Inferior parietal cortex (tissue), 1 donor: ENCODE results near the gene CPLX1.

Experiments used
- DNase-seq: peaks from one replicate; pipeline ENCODE4 v3.0.0-alpha.2; 2016; ENCODE audit errors: extremely low spot score

Gene CPLX1

DNA sequence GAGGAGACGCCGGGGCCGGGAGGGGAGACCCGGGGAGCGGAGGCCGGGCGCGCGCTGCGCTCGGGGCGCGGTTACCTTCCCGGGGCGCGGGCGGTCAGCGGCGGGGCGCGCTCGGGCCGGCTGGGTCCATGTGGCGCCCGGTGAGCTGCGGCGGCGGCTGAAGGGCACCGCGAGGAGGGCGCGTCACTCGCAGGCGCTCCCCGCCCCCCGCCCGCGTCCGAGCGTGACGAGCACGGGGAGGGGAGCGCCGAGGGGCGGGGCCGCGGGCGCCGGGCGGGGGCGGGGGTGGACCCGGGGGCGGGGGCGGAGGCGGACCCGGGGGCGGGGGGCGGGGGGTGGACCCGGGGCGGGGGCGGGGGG lies at the start of gene CPLX1:
TSS of gene CPLX1 (minus strand) at position 159 of the 360 bp plus-strand sequence. CDS start 1,607 bp downstream, outside the sequence.
- DNase-seq: no peak

DNA sequence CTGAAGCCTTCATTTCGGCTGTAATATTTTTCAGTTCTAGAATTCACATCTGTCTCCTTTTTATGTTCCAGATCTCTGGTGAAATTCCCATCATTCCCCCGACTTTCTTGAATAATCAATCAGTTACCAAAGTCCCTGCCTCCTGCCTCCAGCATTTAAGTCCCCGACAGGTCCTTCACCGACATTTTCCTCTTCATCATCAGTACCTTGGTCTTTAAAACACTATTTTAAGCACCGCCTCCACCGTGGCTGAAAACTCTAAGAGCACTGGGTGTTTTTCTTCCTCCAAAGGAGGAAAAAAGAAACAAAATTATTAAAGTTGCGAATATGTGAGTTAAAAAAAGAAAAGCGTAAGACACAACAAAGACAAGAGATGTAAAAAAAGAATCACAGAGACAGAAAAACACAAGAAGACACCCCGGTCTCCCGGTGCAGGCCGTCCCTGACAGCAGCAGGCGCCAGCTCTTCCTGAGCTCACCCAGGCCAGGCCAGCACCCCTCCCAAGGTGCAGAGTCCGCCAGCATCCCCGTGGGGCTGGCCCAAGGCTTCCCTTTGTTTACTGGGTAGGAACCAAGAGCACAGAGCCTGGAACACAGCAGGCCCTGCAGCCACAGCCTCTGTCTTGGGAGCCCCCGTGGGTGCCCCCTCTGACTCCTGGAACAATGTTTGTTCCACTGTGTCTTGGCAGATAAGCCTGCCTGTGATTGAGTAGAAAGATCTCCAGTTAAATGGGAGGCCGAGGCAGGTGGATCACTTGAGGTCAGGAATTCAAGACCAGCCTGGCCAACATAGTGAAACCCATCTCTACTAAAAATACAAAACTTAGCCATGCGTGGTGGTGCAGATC lies 49.3 kb upstream of the CPLX1 start:
- DNase-seq: peak; percentile 21

DNA sequence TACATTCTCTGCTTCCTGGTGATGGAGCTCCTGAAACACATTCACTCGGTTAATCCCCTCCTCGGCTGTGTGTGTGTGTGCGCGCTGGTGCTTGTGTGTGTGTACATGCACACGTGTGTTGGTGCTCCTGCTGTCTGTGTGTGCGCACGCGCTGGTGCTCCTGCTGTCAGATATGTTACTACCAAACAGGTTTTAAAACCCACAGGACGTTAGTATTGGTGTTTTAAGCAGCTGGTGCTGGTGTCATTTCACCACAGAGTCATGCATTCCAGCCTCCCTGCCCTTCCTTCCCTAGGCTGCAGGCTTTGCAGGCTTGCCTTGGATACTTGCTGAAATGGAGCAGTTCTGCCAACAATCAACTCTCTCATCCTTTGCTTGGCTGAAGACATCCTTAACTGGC lies 48.1 kb upstream of the CPLX1 start:
- DNase-seq: no peak

DNA sequence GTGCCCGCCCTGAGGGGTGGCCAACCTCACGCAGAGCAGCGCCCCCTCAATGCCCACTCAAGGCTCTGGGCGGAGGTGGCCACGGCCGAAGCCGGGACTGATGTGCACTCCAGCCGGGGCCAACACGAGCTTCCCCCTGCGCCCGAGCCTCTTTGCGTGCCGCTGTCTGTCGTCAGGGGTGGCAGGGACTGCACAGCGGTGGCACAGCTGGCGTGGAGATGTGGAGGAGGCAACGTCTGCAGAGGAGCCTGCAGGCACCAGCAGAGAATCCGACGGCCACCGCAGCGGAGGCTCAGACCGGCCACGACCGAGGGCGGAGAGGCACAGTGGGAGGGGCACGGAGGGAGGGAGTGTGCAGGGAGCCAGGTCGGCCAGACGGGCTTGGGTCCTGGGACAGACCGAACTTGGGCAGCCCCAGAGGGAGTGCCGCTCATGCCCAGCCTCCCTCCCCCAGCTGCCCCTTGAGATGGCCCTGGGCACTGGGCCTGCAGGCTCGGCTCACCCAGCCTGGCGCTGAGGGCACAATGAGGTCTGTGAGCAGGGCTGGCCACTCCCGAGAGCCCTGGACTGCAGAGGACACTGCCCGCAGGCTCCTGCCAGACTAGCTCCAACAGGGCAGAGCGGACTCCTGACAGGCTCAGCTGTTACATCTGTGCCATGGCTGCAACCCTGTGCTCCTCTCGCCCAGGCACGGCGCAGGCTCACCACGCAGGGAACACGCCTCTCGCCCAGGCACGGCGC lies 46.5 kb upstream of the CPLX1 start:
- no peak for DNase-seq

DNA sequence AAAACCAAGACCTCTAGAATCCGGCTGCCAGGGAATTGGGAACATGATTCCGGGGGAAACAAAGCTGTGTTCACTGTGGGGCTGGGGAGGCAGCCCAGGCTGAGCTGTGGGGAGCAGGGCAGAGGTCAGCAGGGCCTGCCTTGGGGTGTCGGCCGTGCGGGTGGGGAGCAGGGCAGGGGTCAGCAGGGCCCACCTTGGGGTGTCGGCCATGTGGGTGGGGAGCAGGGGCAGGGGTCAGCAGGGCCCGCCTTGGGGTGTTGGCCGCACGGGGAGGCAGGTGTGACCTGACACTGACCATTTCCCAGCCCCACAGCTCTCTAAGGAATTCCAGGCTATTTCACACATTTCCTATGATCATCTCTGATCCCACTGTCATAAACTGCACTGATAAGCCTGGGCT lies 45.6 kb upstream of the CPLX1 start:
- no peak for DNase-seq

DNA sequence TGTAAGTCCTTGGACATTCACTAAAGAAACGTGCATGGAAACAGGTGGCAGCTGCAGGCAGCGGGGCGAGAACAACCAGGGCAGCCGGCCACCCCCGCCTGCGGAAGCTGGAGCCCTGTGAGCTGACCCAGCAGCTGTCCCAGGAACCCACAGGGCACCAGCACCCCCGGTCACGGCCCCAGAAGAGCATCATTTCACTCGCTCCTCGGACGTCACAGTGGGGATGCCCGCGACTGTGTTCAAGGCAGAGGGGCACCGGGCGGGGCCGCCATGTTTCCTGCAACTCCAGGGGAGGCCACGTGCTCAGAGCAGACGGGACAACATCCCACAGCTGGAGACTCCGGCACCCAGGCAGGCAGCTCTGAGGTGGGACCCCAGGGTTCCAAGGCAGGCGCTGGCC lies 45.0 kb upstream of the CPLX1 start:
- no peak for DNase-seq

DNA sequence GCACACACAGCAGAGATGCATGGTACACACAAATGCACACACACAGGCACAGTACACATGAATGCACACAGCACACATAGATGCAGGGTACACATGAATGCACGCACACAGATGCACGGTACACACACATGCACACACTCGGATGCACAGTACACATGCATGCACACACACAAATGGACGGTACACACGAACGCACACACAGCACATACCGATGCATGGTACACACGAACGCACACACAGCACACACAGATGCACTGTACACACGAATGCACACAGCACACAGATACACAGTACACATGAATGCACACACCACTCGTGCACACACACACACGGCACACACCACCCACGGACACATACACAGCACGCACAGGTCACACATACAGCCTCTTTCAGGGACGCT lies 43.8 kb upstream of the CPLX1 start:
- no peak for DNase-seq

DNA sequence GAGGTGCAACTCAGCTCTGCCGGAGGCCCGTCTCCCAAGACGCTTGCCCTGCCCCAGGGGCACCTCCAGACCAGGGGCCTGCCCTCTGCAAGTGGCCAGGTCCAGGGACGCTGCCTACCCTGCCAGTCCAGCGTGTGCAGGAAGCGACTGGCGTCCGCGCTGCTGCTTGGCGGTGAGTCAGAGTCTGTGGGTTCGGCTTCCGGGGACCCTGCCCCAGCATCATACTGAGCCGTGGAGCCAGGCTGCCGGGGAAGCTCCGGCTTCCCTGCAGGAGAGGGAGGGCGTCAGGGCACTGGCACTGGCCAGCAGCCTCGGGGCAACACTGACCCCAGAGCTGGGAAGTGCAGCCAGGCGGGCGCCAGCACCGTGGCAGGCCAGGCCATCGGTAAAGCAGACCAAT lies 42.5 kb upstream of the CPLX1 start:
- DNase-seq: no peak

DNA sequence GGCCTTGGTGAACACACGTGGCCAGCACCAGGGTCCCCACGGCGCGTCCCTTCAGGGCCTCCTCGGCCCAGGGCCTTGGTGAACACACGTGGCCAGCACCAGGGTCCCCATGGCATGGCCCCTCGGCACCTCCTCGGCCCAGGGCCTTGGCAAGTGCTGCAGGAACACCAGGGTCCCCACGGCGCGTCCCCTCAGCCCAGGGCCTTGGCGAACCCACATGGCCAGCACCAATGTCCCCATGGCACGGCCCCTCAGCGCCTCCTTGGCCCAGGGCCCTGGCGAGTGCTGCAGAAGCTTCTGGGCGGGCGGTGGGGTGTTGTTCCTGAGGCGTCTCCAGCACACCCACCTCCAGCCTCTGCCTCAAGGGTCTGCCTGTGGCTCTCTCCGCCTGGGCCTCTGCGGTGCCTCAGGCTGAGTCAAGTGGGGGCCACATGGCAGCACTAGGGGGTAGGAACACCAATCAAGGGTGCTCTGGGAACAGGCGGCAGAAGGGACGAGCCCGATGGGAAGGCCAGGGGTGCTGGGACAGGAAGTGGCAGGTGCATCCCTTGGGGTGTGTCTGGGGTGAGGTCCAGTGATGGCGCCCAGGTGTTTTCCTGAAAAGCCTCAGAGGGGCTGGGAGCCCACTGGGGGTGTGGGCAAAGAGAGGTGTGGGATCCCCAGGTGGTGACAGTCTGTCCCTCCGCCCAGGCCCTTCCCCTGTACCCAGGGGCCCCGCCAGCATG lies 41.8 kb upstream of the CPLX1 start:
- DNase-seq: no peak

DNA sequence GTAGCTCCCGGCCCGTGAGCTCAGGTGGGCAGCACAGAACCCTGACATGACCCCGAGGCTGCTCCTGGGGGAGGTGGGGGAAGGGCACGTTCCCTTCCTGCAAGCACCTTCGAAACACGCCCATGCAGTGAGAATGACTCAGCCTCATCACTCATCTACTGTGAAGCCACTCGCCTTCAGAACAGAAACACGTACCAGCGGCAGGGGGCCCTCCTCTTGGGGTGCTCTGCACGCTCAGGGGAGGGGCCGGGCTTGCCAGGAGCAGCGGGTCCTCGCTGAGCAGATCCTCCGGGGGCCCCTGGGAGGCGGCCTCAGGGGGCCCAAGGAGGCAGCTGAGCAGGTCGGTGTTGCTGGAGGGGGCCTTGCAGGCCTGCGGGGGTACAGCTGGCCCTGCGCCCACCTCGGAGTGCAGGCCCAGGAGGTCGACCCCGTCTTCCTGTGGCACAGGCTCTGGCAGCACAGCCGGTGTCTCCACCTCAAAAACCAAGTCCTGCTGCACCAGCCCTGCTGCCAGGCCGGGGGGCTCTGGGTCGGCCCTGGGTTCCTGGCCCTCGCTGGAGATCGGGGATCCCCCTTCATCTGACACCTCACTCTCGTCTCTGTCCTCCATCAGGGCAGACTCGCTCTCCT lies 40.9 kb upstream of the CPLX1 start:
- no peak for DNase-seq

DNA sequence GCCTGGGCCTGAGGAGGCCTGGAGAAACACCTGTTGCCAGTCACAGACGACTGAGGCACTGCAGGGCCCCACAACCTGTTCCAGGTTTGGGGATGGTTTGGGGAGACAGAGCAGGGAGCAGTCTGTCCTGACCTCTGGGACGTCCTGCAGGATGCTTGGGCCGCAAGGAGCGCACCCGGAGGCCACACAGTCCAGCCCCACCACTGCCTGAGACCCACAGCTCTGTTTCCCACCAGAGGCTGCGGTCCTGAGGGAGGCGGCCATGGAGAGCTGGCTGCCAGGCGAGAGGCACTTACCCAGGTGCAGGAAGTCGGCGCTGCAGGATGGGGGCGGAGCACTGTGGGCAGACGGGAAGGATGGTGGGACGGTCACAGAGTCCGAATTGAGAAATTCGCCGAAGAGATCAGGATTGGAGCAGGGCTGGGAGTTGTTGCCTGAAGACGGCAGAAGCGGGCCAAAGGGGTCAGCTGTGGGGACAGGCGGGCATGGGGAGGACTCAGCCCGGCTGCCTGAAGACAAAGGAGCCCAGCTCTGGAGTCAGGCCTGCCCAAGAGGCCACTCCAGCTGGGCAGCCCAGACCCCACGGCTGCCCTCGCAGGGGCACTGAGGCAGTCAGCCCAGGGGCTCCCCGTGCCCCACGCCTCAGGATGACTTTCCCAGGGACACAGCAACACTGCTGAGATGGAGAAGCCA lies 40.3 kb upstream of the CPLX1 start:
- no peak for DNase-seq

DNA sequence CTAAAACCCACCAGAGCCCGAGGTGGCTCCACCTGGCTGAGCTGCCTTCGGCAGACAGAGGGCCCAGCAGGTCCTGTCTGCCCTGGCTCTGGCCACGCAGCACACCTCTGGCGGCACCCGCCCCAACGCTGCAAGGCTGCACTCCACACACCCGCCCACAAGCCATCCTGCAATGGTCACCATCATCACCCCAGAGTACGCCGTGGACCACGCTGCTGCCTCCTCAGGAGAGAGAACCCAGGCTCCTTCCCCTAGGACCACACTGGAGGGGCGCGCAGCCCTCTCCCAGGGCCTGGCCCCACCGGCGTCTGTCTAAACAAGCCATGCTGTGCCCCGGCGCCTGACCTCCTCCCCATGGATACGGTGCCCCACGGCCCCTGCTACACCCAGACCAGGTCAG lies 39.6 kb upstream of the CPLX1 start:
- no peak for DNase-seq

DNA sequence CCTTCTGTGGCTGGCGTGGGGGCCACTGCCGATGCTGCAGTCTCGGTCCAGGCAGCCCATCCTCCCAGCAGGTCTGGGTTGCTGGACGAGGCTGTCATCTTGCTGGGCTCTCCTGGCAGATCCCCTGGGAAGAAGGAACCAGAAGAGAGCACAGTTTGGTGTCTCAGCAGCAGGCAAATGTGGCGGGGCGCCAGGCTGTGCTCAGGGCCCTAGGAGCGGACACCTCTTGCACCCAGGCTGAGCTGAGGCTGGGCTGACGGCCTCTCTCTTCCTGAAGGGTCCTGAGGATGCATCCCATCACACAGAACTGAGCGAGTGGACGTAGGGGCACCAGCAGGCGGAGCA lies 39.2 kb upstream of the CPLX1 start:
- DNase-seq: no peak

DNA sequence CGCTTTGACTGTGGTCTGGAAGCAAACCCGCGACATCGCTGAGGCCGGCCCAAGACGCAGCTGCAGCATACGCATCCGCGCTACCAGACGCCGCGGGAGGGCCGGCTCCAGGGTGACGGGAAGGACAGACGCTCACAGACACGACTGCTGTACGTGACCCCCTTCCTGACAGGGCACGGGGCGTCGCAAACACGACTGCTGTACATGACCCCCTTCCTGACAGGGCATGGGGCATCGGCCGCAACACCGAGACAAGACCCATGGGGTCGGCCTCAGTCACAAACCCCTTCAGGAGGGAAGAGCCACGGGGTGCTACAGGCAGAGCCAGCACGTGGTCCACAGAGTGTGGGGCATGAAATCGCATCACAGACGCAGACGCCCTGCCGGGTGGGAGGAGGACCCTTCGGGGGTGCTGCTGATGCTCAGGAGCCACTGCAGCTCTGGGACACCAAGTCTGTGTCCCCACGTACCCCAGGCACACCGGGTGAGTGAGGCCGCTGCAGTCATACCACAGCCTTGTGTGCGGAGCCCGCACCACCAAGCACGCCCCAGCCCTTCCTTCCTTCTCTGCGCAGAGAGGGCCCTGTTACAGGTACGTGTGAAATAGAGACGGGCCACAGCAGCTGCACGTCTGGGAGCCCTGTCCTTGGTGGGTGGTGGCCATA lies 38.7 kb upstream of the CPLX1 start:
- no peak for DNase-seq

DNA sequence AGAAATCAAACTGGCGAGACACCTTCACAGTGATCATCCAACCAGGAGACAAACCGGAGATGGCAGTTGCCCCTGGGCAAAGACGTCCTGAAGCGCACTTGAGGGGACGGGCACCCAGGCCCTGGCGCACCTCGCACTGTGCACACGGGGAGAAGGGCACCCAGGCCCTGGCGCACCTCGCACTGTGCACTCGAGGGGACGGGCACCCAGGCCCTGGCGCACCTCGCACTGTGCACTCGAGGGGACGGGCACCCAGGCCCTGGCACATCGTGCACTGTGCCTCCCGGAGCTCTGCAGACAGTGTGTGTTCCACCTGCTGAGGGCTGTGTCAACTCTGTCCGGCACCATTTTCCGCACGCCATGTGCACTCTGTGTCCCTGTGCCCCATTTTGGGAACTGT lies 34.6 kb upstream of the CPLX1 start:
- DNase-seq: no peak

DNA sequence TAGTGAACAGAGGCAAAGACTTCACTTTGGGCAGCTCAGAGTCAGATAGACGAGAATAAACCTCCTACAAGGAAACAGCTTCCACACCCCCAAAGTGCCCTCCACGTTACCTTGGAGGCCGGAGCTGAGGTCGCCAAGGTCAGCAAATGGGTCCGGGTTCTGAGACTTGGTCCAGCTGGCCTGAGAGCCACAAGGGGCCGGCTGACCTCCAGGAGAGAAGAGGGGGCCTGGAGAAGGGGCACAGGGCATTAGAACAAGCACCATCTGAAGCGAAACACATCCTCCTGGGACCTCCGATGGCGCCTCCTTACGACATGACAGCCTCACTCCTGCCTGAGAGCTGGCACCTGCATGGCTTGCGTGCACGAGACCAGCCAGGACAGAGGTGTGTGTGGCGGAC lies 33.6 kb upstream of the CPLX1 start:
- no peak for DNase-seq

DNA sequence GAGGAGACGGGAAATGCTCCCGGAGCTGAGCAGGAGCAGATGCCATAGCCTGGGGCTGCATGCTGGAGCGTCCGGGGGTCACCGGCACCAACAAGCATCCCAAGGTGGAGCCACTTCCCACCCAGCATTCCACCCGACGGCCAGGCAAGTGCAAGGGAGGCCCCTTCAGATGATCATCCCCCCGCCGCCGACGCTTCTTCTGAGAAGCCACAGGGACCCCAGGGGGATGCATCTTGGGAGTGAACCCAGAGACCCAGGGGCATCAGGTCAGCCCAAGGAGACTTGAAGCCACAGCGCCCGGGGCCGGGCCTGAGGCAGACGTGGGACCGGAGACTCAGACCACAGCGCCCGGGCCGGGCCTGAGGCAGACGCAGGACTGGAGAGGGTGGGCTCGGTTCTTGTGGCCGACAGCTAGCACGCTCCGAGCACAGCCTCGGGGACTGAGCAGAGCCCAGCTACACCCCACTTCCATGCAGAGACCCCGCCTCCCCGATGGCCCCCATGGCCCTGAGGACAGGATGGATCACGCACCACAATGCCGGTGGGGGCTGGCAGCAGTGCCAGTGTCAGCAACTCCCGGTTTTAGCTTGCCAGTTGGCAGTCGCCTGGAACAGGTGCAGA lies 33.0 kb upstream of the CPLX1 start:
- DNase-seq: no peak

DNA sequence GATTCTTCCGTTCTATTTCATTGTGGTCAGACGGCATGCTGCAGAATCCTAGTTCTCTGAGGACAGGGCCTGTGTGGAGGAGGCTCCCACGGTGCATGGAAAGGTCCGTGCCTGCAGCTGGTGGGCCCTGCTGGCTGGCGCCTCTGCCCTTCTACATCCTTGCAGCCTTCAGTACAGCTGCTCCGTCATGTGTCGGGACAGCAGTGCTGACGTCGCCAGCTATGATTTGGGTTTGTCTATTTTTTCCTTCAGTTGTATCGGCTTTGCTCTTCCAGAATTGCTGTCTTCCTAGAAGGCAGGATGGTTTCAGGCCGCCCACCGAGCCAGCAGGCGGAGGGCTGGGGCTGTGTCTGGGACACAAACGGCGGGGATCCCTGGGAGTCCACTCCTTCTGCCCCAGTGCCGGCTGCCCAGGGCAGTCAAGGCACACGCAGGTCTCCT lies 32.1 kb upstream of the CPLX1 start:
- no peak for DNase-seq

DNA sequence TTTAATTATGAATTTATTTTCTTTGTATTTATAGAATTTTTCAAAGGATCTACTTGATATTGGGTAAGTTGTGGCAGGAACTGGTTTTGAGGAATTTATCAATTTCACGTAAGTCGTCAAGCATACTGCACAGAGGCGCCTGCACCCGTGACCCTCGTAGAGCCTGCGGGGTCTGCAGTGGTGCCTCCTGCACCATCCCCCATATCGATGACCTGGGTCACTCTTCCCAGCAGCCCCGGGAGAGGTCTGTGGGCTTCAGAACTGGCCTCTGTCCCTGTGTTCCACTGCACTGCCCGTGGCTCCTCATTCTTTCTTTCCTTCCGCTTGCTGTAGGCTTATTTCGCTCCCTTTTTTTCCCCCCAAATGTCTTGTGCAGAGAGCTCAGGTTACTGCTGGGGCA lies 31.5 kb upstream of the CPLX1 start:
- DNase-seq: no peak

DNA sequence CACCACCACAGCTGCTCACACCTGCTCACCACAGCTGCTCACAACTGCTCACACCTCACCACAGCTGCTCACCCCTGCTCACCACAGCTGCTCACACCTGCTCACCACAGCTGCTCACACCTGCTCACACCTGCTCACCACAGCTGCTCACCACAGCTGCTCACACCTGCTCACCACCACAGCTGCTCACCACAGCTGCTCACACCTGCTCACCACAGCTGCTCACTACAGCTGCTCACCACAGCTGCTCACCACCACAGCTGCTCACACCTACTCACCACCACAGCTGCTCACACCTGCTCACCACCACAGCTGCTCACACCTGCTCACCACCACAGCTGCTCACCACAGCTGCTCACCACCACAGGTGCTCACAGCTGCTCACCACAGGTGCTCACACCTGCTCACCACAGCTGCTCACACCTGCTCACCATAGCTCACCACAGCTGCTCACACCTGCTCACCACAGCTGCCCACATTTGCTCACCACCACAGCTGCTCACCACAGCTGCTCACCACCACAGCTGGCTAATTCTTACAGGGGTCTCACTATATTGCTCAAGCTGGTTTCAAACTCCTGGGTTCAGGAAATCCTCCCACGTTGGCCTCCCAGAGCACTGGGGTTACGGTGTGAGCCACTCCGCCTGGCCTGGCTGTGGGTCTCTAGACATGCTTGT lies 30.4 kb upstream of the CPLX1 start:
- no peak for DNase-seq
